Esophagus squamous epithelium (tissue), 4 donors: ENCODE data around the gene KRT1.

Source experiments
- POLR2A ChIP-seq, 4 donors: fragments of 450-650 bp; IDR thresholded peaks; one replicate each; pipeline ENCODE4 v1.6.1; 2017; ENCODE audit warnings: antibody characterized with exemption in 4 of 4, mild to moderate bottlenecking in 4 of 4, moderate library complexity in 3 of 4
- TF ChIP-seq, protein P1 (sequence below), 6 experiments: fragments of 450-650 bp in 4 of 6; fragments of 200-600 bp in 2 of 6; sonication (generic) in 2 of 6; IDR thresholded peaks; one replicate each; pipeline ENCODE4 v1.5.1; 2016 to 2019; ENCODE audit warnings: antibody characterized with exemption in 6 of 6, mild to moderate bottlenecking in 4 of 6, moderate library complexity in 4 of 6

DNA sequence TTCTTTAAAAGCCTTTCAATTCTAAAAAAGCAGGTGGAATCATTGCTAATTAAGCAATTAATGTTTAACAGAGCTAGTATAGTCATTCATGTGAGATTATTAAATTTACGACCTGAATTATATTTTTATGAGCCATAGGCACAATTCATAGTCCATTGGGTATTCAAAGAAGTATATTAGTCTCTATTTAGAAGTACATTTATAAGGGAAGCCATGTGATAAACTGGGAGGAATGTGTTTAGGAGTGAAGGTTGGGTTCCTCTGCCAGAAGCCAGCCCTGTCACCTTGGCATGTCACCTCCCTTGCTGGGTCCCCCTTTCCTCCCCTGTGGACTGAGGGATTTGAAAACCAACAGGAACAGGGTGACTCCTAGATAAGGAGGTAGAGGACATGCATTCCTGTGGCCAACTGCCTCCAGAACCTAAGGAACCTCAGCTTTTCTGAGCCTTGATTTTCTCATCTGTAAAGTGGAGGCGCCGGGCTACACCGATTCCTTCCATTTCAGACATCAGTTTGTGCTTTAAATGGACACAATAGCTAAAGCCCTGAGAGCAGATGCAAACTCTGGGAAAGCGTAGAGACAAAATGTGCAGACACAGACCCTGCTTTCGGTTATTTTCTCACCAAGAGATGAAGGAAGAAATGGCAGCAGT lies 22.8 kb downstream of the KRT1 start:
- TF ChIP-seq, protein P1, sequence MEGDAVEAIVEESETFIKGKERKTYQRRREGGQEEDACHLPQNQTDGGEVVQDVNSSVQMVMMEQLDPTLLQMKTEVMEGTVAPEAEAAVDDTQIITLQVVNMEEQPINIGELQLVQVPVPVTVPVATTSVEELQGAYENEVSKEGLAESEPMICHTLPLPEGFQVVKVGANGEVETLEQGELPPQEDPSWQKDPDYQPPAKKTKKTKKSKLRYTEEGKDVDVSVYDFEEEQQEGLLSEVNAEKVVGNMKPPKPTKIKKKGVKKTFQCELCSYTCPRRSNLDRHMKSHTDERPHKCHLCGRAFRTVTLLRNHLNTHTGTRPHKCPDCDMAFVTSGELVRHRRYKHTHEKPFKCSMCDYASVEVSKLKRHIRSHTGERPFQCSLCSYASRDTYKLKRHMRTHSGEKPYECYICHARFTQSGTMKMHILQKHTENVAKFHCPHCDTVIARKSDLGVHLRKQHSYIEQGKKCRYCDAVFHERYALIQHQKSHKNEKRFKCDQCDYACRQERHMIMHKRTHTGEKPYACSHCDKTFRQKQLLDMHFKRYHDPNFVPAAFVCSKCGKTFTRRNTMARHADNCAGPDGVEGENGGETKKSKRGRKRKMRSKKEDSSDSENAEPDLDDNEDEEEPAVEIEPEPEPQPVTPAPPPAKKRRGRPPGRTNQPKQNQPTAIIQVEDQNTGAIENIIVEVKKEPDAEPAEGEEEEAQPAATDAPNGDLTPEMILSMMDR (IDR thresholded peaks at IDR 0.05) = no peak
- TF ChIP-seq POLR2A (IDR thresholded peaks at IDR 0.05) = no peak
